GM19452 (cell line): ENCODE measurements around the gene LTBP1.
"Not testable (repeated sequence)": the region's sequence is repeated elsewhere in the genome, so short reads cannot be mapped to it uniquely, and the experiment has no call there.

ENCODE experiments used
- ATAC-seq: cut with Tn5 transposase; IDR thresholded peaks from one replicate; pipeline ENCODE4 v1.9.1; 2021; ENCODE audit not compliant: unreplicated experiment

The LTBP1 gene

DNA sequence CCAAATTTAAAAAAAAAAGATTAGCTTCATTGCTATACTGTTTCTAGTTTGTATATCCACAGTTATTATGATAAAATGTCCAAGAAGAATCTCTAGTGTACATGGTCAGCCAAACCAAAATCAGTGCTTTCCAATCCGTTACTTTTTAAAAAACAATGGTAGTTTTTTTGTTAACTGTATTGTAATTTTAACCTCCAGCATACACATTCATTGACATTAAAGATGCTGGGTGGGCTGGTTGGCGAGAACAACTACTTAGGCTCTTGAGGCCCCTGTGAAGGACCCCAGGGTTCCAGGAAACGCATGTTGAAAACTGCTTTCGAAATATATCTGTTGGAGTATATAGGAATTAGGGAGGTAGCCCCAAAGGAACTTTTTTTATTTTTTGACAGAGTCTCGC, 422.4 kb downstream of the LTBP1 start:
- ATAC-seq = no peak

DNA sequence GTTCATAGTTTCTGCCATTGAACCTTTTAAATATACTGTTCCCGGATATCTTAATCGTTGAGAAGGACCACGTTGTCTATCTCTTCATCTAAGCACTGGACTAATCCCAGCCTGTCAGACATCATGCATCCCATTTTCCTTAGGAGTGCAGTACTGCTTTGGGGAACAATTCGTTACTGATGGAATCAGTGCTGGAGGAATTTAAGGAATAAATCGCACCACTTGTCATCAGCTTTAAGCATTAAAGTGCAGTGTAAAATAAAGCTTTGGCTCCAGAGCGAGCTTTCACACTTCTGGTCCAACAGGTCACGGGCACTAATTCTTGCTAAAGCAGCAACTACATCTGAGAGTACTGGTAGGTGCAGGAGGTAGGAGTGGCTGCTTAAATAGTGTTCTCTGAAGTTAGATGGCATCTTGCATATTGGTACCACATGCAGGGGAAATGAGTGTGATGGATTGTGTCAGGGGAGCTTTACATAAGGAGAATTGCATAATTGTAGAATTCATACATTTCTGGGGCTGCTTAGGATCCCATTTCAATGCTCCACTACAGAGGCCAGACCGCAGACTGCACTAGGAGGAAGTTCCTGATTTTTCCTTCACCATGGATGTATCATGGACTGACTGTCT, 424.0 kb downstream of the LTBP1 start:
- no peak for ATAC-seq

DNA sequence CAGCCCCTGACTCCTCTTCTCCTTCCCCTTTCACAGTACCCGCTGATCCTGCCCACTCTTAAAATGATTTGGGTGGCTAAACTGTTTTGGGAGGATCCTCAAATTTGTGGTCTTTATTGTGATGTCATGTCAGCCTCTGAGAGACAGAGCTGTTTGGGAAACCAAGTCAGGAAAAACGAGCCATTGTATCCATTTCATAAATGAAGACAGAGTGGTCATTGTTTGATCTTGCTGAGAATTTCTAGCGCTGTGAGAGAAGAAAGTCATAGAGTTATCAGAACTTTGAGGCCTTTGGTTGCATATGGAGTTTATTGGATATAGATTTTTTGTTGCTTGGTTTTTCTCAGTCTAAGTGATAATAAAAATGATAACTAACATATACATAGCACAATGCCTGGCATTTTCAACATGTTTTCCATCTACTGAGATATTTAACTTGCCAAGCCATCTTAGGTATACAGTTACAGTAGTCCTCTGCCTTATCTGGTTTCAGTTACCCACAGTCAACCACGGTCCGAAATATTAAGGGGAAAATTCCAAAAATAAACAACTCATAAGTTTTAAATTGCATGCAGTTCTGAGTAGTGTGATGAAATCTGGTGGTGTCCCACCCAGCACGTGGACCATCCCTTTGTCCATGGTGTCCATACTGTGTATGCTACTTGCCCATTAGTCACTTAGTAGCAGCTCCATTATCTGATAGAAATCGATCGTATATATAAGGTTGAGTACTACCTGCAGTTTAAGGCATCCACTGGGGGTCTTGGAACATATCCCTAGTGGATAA, 424.7 kb downstream of the LTBP1 start:
- ATAC-seq = no peak

DNA sequence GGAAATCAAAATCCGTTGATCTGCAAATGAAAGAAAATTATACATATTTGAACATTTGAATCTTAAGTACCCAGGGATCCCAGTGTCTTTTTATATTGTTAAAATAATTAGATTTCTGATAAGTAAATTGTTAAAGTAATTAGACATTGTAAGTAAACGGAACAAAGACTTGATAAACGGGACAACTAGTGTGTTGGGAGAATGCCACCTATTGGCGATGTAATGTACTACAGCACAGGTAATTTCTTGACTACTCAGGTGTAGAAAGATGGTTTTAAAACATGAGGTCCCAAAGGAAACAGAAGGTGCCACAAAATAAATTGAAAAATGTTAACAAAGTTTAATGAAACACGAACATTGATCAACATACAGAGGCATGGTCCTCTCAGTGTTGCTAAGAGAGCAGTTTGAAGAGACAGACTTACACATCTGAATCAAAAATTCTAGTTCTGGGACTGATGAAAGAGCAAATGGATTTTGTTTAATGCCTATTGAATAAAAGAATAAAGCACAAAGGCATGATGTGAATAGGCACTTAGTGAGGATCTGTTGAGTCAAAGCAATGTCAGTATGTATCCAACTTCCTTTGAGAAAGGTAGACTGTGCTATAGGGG, 426.3 kb downstream of the LTBP1 start:
- ATAC-seq = no peak

DNA sequence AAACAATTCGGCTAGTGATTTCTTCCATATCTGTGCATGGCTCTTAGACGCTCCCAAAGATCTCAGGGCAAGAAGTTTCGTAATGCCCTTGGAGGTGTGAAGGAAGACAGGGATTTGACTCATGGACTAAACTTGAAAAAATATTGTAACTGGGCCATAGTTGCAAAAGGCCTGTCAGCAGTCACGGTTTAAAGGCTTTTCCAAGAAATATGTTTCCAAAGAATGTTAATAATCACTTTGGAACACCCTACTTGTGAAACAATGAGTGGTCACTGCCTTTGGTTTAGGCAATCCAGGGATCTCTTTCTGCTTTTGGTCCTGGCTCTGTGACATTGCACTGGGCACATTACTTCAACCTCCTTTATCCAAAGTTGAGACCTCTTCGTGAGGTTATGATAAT, 427.2 kb downstream of the LTBP1 start:
- no peak for ATAC-seq

DNA sequence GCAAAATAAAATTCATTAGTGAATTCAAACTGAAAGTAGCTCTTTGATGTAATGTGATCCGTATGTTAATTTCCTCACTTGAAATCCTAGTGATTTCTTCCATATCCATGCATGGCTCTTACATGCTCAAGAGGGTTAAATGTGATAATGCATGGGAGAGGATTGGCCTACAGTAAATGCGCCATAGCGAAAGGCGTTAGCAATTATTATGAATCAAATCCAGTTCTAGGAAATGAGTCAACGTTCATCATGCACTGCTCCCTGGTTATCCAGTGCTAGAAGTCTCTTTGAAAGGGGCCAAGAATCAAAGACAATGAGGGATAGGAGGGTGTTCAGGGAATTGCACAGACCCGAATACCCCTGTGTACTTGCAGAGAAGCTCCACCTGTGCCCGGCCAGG, 428.3 kb downstream of the LTBP1 start:
- no peak for ATAC-seq

DNA sequence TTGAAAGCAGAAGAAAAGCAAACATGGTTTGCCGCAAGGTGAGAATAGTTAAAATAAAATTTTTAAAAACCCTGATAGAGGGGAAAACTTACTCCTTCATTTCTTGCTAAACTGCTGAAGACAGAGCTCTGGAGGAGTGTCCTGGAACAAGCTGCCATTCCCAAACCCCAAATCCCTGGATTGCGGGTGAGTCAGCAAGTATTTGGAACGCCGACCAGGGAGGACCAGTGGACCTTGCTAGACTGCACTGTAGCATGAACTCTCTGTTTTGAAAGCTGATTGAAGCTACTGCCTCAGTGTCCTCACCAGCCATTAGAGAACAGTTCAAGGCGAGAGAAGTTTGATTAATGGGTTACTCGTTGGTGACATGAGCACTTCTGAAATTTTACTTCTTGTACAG, 430.3 kb downstream of the LTBP1 start:
- no peak for ATAC-seq

DNA sequence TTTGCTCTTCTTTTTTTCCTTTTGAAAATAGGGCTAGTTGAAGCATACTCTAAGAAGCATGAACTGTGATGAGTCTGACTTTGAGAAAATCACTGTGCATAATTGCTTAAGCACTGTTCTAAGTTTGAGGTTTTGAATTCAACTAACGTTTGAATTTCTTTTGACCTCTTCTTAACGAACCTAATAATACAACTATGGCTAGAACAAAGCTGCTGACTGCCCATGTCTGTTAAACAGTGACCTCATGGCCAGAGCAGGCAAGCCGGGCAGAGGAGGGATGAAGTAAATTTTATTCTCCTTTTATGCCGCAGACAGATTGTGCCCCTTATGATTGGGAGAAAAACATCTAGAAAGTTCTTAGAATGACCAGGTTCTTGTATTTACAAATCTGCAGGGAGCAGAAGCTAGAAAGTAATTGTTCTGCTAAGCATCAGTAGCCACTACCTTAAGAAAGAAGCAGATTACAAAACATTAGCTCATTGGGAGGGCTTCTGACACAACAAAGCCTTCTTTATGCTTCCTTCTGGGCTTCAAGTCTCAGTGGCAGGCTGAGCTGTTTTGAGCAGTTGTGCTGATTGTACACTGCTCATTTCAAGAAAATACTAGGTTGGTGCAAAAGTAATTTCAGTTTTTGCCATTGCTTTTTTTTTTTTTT, 431.9 kb downstream of the LTBP1 start:
- no peak for ATAC-seq

DNA sequence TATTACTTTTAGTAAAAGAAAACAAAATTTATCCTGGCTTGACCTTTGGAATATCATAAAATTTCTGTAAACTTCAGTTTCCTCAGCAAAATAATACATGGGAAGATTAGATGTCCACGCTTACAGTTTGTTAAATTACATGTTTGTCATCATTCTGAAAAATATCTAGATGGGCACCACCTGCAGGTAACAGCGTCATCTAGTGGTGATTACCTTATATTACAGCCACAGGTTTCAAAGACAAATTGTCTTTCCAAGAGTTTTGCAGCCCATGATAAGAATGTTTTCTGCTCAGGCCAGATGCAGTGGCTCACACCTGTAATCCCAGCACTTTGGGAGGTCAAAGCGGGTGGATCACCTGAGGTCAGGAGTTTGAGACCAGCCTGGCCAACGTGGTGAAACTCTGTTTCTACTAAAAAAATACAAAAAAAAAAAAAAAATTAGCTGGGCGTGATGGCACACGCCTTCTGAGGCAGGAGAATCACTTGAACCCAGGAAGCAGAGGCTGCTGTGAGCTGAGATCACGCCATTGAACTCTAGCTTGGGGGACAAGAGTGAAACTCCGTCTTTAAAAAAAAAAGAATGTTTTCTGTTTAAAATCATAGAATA, 433.4 kb downstream of the LTBP1 start:
- ATAC-seq = no peak

DNA sequence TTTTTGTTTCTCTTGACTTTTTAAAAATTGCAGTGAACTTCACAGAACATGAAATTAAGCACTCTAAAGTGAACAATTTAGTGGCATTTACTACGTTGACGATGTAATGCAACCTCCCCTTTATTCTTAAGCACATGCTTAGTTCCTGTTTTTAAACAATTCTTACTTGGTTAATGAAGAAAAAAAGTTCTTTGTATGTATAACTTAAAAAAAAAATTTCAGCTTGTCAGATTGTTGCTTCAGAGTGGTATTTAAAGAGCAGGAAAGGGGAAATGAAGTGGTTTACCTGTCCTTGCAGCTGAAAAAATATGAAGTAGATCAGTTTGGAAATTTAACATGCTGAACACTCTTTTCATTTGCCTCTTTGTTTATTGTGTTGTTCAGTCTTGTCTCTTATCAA, 434.0 kb downstream of the LTBP1 start:
- ATAC-seq = no peak

DNA sequence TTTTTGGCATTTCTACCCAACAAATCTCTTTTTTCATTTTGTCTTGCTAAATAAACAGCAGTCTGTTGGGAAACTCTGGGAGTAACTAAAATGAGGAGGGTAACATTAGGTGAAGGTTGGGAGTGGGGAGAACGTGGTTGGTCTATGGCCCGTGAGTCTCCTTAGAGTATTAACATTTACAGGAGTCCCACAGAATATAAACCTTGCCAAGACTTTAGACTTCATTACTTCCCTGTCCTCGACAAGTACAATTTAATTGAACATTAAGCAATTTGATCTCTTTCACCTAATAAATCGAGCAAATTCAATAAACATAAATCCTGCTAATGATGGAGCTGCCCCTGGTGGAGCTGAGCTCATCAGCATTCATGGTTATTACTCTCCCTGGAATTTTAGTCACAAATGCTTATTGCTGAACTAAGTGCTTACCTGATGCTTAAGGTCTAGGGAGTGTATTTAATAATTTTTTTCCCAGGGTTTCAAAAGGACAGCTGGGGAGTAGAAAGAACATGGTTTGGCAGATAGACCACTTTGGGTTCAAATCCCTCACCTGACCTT, 434.6 kb downstream of the LTBP1 start:
- ATAC-seq = no peak

DNA sequence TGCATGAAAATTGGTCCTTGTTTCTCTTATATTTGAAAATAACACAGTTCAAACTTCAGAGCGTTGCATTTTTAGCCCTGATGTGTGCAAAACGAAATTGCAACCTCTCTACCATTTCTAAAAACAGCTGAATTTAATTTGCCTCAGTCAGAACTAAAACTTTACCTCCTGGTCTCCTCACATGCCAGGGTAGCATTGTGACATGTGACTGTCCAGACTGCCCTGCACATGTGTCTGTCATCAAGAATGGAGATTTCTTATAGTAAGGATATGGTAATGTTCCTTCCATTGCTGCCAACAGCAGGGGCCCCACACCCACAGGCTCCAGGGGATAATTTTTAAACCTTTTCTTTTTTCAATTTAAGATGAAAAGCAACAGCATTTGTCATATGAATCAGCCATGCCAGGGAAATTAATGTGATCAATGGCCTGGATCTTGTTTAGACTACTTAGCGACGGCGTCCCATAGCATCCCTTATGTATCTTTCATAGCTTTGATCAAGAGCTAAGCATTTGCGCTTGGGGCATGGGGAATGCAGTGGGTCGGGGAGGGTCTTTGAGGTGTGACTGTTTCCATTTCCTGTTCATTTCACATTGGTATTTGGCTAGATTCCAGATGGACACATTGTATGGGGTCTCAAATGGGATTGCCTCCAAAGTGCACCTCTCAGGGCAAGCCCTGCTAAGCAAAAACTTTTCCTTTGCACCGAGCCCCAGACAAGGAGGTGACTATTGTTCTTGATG, 437.3 kb downstream of the LTBP1 start:
- ATAC-seq = no peak

DNA sequence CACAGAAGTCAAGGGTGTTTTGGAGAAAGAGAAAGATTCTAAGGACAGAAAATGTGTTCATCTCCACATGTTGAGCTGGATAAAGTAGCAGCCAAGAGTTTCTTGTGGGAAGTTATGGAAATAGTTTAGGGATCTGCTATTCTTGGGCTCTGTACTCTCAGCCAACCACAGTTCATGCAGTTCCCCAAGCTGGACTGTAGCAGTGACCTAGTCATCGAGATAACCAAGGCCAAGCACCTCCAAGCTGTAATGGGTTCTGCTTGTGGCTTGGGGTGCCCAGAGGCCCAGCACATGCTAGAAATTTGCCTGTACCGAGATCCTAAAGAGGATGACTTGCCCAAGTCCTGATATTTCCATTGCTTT, 437.8 kb downstream of the LTBP1 start:
- no peak for ATAC-seq

DNA sequence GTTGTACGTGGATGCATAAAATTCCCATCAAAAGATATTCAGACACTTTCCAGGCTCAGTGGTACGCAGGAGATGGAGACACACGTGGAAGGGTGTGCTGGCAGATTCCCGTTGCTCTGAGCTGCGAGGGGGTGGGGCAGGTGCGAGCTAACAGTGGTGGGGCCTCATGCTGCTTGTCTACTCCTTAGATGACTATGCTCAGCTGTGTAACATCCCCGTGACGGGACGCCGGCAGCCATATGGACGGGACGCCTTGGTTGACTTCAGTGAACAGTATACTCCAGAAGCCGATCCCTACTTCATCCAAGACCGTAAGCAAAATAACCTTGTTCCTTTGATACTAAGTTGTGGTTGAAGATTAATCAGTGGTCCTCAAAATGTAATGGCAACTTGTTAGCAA, 442.2 kb downstream of the LTBP1 start:
- no peak for ATAC-seq

DNA sequence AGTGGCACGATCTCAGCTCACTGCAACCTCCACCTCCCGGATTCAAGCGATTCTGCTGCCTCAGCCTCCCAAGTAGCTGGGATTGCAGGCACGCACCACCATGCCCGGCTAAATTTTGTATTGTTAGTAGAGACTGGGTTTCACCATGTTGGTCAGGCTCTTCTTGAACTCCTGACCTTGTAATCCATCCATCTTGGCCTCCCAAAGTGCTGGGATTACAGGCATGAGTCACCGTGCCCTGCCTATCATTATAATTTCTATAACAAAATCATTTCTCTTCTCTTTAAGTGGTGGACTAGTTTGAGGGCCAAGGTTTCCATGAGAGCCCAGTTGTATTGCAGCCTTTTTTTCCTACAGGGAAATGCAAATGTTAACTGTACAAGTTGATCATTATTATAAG, 442.9 kb downstream of the LTBP1 start:
- not testable (repeated sequence) for ATAC-seq

DNA sequence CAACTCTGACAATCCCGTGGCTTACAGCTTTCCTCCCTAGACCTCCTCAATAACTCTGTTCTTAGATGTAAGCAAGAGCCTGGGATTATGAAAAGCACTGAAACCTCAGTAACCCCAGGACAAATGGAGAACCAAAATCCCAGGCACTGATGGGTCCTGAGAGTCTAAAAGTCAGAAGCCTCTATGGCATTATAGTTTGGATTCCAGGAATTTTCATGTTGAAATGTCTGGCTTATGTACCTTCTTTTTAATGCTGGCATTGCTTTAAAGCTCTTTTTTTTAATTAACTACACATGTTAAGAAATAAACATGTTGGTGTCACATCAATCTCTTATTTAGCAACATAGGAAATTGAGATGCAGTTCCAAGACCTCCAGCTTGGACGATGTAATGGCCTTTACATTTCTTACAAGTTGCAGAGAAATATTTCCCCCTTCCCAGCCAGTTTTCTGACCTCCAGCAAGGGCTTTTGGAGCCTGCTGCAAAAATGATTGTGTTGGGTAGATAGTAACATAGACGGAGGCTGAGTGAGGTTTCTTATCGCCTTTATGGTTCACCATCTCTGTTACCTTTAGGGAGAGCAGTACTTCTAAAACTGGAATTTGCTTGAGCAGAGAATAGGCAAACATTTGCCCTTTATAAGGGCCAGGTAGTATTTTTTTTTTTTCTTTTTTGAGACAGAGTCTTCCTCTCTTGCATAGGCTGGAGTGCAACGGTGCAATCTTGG, 444.9 kb downstream of the LTBP1 start:
- ATAC-seq = no peak

DNA sequence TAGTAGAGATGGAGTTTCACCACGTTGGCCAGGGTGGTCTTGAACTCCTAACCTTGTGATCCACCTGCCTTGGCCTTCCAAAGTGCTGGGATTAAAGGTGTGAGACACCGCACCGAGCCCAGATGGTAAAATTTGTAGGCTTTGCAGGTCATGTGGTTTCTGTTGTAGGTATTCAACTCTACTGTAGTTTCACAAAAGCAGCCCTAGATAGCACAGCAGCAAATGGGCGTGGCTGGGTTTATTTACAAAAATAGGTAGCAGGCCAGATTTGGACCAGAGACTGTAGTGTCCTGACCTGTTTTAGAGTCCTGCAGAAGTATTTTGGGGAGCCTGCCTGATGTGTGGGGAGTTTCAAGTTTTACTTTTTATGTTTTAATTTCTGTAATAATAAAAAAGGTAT, 445.6 kb downstream of the LTBP1 start:
- ATAC-seq = no peak

DNA sequence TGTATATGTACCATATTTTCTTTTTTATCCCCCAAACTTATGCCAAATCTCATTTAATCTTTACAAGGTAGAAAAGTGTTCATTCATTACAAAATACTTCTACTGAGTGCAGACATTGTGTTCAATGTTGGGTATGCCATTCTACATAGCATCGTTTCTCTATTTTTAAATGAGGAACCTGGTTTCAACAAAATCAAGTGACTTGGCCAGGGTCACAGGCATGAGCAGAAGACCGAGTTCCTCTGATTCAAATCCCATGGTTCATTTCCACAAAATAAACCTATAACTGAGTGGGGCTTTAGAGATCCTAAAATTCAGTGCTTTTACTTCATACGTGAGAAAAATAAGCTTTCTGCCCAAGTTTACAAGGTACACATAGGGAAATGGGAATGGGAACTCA, 448.3 kb downstream of the LTBP1 start:
- ATAC-seq = no peak

DNA sequence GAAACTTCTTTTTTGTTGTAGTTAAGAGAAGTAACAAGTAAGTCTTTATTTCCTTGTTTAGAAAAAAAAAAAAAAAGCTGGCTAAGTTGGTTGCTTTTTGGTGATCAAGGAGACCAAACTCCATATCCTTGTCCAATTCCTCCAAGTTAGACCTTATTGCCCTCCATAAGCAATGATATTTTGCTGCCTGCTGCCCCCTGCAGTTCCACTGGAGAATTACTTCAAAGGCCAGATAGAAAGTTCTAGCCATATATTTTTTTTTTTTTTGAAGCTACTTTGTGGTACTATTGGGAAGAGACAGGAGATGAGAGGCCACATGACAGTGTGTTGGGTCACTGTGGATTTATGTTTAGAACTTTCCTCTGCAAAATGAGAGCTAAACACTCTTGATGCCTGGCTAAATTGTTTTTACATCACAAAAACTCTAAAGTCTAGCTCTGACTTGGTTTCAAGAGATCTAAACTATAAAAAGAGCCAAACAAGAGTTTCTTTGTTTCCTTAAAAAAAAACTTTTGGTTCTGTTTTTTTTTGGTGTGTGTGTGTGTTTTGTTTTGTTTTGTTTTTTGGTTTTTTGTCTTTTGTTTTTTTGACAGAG, 449.0 kb downstream of the LTBP1 start:
- no peak for ATAC-seq

DNA sequence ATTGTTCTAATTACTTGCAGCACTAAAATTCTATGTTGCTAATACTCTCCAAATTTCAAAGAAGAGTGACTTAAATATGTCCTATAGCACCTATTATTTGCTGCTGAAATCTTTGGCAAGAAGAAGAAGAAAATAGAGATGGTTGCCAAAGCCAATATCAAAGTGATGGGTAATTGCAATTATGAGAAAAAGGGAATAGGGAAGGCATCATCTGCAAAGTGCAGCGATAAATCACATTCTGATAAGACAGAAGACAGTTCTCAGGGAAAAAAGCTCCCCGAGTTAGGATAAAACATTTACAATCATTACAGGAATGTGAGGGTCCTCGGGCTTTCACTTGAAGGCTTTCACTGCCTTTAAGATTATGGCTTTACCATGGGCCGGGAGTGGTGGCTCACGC, 457.6 kb downstream of the LTBP1 start:
- ATAC-seq = no peak
